Measurements from ENCODE around the gene CLCA4.
A peak's percentile ranks its signal among the peaks of the same experiment; 100 is the strongest.

The CLCA4 gene

DNA sequence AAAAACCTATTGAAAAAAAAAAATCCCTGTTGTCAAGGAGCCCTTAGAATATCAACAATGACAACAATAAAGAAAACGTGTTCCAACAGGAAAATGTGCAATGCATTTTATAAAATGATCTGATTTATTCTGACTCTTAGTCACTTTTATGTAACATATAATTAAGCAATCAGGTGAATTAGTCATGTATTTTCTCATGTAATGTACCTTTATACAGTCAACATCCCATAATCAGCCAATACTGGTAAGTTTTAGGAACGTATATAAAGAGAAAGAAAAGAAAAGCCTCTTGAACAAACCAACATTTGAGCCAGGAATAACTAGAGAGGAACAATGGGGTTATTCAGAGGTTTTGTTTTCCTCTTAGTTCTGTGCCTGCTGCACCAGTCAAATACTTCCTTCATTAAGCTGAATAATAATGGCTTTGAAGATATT, at the start of gene CLCA4:
Gene CLCA4, plus strand, starts transcription at position 292 of the 435 bp plus-strand sequence. Its CDS starts 42 bp downstream, at position 334.
- no peak for DNase-seq

DNA sequence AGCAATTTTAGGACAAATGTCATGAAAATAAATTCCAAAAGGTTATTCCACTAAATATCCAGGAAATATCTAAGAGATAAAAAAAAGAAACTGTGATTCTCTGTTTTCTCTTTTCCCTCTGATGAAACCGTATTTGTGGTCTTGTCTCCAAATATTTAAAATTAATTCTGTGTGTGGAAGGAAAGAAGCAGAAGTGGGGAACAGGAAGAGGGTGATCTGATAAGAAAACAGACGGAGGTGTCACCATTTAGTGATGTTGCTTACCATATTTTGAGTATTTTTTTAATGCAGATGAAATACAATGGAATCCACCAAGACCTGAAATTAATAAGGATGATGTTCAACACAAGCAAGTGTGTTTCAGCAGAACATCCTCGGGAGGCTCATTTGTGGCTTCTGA, 48.6 kb upstream of the CLCA4 start:
- no peak for DNase-seq

GRCh38 chr1:86499987-86500593, 46.8 kb upstream of the CLCA4 start:
- peak; percentile 59 to 92 for DNase-seq

DNA sequence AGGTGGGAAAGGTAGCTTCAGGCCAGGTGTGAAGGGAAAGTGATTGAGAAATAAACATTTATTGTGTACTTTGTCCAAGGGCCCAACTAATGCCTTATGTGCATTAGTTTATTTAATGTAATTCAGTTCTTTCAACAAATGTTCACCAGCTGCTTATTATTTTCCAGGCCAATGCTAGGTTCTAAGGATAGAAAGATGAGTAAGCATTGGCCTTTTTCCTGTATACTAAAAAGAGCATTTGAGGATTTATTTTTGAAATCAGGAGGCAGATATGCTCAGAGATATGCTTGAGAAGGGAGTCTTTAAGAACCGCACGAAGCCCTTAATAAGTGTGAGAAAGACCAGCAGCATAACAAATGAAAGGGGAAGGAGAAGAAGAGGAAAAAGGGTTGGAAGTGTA, 46.2 kb upstream of the CLCA4 start:
- no peak for DNase-seq

DNA sequence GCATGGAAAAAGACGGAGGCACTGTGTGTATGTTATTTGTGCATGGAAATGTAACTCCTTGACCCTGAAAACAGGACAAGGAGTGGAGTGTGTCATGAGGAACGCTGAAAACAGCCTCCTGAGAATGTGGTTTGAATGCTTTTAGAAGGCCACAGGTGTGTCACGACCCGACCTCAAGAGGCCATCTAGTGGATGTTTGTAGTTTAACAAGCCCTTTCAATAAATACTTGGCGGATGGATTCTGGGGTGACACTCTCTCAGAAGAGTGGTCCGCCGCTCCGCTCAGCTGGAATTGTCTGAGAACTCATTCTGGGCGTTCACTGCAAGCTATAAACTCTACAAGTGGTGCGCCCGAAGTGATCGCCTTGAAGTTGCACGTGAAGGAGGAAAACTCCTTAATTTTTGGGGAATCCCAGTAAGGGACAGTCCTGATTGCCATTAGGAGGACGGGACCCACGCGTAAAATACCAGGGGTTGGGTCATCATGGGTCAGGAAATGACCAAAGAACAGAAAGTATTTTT, 44.7 kb upstream of the CLCA4 start:
- peak in 1 of 2 donors; percentile 24 for DNase-seq

DNA sequence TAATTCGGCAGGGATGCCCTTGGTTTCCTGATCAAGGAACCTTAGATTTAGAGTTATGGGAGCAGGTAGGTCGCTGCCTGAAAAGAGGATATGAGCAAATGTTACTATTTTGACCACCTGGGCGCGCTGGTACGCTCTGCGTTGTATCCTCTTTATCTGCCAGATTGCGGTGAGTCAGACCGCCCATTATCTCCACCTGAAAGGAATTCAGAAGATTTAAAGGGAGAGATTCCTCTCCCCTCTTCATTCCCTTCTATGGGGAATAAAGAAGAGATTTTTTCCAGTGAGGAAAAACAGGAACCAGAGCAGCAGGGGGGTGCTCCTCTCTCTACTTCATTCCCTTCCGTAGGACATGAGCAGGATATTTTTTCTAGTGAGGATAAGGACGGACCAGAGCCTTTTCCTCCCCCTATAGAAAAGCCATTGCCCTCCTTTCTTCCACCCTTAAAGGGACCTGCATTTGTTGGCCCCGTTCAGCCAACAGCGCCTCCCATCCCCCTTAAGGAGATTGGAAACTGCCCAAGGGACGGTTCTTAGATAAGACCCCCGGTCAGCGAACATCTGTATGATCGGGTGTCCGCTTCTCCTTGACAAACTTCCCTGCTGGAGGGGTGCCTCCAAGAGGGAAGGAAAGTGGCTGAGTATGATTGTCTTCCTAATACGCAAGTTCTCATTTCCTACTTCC, 44.0 kb upstream of the CLCA4 start:
- DNase-seq, result no peak

DNA sequence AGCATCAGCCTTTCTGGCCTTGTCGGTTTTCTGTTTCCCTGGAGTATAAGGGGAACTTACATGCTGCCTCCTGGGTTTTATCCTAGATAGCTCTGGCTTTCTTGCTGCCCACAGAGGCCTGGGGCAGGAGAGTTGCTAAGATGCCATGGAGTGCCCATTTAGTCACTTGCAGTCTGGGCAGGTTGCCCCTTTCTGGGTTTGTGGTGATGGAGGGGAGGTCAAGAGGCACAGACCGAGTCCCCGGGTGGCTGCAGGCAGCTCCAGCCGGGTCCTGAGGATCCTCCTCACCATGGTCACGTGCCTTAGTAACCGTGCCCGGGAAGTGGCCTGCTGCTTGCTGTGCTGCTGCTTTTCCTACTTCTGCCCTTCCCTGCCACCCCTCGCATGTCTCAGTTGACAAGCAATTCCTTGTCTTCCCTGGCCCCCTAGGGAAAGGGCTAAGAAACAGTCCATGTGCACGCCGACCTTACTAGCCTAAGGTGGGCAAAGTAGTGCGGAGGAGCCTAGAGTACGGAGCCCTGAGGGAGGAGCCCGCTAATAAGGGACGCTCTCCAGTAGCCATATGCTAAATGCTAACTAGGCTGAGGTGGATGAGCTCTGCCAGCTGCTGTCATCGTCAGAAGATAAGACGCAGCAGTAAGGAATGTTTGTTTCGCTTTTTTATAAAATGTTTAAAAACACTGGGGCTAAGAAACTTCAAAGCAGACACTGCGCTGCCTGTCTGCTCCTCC, 43.3 kb upstream of the CLCA4 start:
- DNase-seq, result peak in 1 of 2 donors; percentile 5

GRCh38 chr1:86504137-86504479, 42.8 kb upstream of the CLCA4 start:
- no peak for DNase-seq

- DNase-seq, result no peak
These were observed 41.8 kb upstream of the CLCA4 start for GRCh38 chr1:86504895-86505563.

- no peak for DNase-seq
These were observed 41.3 kb upstream of the CLCA4 start for GRCh38 chr1:86505564-86505902.

DNA sequence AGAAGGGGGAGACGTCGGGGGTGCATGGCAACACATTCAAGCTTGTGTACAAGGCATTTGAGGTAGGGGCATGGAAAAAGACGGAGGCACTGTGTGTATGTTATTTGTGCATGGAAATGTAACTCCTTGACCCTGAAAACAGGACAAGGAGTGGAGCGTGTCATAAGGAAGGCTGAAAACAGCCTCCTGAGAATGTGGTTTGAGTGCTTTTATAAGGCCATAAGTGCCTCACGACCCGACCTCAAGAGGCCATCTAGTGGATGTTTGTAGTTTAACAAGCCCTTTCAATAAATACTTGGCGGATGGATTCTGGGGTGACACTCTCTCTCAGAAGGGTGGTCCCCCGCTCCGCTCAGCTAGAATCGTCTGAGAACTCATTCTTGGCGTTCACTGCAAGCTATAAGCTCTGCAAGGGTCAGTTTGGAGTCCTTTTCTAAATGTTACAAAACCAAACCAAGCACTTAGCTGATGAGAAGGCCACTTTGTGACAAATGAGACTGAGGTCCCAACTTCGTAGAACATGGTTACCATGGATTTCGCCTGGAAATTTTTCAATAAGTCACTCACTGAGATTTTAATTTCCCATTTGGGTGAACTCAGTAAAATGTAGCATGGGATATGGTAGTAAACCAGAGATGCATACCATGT, 38.8 kb upstream of the CLCA4 start:
- peak in 1 of 2 donors; percentile 15 for DNase-seq

- DNase-seq, result no peak
These were observed 38.3 kb upstream of the CLCA4 start for GRCh38 chr1:86508583-86508969.

DNA sequence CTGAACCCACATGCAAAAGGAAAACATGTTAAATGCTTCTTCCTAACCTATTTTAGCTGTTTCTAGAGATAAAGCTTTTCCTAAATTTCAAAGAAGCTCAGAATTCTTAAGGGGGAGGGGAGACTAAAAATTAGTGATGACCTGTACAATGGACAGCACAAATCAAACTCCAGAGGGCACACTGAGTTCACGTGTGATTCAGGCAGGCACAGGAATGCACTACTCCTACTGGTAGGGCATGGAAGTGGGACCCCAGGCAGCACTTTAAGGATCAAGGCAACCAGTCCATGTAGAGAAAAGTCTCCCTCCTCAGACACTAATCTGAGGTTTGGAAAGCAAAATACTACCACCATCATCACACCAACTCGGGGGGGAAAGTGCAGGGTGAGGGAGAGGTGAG, 31.3 kb upstream of the CLCA4 start:
- DNase-seq, result no peak

GRCh38 chr1:86516335-86516734, 30.5 kb upstream of the CLCA4 start:
- no peak for DNase-seq

DNA sequence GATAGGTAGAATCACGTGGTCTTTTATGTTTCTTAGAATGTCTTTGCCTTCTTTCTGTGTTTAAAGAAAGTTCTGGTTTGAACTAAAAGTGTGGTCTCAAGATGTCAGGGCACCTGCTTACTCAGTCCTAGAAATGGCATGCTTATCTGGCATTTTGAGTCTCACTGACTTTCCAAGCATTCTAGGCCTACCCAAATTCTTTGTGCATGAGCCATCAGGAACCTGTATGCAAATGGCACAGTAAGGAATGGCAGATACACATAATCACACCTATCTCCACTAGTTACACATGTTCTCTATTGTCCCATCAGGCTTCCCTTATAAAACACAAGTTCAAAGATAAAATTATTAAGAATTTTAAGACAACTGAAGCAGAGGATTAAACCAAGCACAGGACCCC, 29.5 kb upstream of the CLCA4 start:
- DNase-seq, result no peak

DNA sequence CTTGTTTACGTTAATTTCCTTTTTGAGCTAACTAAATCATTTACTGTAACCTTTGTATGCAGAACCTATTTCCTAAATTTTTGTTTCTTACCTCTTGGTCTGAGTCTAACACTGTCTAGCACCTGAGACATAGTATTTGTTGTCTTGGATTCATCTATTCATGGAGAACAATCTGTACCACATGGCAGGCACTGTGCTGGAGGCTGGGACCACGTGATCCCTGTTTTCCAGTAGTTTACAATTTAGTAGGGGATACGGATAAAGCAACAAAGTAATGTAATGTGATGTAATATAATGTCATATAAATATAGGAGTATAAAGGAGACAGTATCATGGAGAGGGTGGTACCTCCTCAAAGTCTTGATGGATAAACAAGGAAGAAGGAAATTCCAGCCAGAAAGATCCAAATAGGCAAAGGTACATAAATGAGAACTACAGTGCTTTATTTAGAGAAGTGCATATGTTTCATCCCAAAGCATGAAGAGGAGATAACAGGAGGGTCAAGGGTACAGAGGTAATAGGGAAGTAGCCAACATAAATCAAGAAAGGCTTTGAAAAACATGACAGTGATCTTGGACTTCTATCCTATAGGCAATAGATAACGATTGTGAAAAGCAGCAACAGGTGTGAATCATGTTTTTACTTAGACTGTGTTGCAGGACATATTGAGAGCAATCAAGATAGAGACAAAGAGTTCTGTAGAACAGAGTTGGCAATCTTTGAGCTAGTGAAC, 25.9 kb upstream of the CLCA4 start:
- DNase-seq, result no peak

GRCh38 chr1:86521522-86521891, 25.4 kb upstream of the CLCA4 start:
- DNase-seq, result no peak

- no peak for DNase-seq
These were observed 24.6 kb upstream of the CLCA4 start for GRCh38 chr1:86522240-86522639.

GRCh38 chr1:86523670-86524354, 23.1 kb upstream of the CLCA4 start:
- no peak for DNase-seq

GRCh38 chr1:86527306-86527705, 19.6 kb upstream of the CLCA4 start:
- no peak for DNase-seq

DNA sequence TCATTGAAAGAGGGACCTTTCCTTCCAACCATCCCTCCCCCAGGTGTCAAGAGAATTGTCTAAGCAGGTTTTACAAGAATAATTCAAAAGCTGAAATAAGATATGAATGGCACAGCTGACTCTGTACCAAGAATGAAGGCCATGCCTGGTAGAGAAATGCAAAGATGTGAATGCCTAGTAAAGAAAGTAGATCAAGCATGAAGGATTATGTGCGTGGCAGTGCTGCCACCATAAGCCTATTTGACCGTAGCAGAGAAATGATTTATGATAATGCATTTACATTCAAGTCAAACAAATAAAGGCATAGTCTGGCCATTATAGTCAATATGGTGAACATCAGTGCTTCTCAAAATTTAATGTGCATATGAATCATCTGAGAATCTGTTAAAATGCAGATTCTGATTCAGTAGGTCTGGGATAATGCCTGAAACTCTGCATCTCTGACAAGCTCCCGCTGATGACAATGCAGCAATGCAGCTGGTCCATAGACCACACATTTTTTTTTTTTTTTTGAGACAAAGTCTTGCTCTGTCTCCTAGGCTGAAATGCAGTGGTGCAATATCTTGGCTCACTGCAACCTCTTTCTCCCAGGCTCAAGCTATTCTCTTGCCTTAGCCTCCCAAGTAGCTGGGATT, 16.6 kb upstream of the CLCA4 start:
- no peak for DNase-seq
